SHP77 (cell line): Measurements from ENCODE around the gene FMC1.
"Not testable (repeated sequence)": the region's sequence is repeated elsewhere in the genome, so short reads cannot be mapped to it uniquely, and the experiment has no call there.

Experiments used
- DNase-seq, 2 experiments: peaks; one replicate each; lab custom pipeline; 2025; lab: John Stamatoyannopoulos, UW

Gene FMC1

DNA sequence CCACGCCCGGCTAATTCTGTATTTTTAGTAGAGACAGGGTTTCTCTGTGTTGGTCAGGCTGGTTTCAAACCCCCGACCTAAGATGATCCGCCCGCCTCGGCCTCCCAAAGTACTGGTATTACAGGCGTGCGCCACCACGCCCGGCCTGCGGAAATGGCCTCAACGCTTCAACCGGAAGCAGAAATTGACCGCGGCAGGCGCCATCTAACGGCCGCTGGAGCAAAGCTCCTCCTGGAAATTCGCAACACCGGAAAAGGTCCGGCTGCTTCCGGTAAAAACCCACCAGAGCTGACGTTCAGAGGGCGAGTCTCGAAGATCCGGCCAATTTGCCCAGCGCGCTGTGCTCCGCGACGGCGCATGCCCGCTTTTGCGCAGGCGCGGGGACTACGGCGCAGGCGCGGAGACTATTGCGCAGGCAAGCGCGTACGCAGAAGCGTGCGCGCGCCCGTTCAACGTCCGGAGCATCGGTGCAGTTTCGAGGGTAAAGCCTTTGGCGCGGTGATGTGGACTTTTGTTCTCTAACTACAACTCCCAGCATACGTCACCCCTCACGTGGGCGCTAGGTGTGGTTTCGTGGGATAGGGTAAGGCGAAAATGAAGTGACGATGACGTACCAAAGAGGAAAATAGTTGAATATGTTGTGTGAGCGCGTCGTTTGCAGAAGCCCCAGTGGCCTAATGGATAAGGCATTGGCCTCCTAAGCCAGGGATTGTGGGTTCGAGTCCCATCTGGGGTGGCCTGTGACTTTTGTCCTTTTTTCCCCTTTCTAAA, 915 bp upstream of the FMC1 start:
- DNase-seq: peak; percentile 99 to 100

DNA sequence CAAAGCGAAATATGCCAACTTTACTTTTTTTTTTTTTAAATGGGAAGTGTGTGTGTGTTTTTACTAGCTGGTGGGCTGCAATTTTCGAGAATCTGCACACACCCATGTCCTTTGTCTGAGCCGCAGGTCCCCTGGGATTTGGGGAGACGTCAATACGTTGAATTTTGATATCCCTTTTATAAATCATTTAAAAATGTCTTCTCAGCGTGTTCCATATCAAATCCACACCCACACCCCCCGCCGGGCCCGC, 404 bp upstream of the FMC1 start:
- no peak for DNase-seq

DNA sequence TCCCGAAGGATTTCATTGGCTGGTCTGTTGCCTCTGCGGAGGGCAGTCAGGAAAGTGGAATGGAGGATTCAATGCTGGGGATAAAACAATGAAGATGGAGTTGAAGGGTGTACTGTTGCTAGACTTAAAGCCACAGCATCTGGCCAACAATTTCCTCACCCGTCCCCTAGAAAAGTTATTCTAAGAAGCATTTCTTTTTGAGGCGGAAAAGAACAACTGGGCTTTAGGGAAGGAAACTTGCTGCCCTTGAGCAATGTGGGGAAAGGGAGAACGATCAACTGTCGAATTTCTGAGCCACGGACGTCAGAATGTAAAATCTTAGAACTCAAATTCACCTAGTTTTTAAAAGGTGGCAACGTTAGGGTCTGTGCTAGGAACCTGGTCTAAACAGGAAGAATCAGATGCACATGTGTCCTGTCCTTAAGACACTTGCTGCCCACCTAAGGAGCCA, 664 bp downstream of the FMC1 start:
- DNase-seq: no peak

DNA sequence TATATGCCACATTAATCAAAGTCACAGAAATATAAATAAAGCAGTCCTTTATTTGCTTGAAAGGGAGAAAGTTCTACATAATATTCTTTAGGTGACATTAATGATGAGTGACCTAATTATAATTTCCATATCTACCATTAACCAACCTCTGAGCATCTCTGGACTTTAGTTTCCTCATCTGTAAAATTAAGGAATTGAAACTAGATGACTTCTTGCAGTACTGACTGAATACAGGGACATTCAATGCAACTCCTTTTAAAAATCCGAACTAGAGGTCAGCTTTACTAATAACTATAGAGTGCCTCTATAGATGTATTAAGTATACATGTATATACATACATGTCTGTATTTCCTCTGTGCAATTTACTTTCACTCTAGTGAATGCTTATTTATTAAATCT, 3.9 kb downstream of the FMC1 start:
- no peak for DNase-seq

DNA sequence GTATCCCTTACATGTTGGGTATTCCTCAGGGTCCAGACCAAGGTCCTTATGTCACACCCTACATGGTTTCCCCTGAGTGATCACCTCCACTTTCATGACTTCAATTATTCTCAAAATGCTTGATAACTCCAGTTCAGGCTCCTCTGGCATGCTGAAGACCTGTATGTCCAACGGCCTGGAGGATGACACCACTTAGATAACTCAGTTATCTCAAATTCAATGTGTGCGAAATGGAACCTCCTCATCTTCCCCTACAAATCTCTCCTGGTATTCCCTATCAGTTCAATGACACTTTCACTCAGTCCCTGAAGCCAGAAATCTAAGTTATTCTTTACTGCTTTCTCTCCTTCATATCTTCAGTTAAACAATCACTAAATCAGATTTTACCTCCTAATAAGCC, 9.9 kb downstream of the FMC1 start:
- DNase-seq: no peak

DNA sequence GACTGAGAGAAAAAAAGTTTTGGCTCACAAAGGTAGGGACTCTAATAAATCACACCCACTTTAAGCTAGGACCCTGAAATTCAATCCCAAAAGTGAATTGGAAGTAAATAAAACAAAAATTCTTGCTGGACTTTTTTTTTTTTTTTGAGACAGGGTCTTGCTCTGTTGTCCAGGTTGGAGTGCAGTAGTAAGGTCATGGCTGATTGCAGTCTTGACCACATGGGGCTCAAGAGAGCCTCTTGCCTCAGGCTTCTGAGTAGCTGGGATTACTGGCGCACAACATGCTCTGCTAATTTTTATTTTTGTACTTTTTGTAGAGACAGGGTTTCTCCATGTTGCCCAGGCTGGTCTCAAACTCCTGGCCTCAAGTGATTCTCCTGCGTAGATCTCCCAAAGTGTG, 13.6 kb downstream of the FMC1 start:
- DNase-seq: no peak

DNA sequence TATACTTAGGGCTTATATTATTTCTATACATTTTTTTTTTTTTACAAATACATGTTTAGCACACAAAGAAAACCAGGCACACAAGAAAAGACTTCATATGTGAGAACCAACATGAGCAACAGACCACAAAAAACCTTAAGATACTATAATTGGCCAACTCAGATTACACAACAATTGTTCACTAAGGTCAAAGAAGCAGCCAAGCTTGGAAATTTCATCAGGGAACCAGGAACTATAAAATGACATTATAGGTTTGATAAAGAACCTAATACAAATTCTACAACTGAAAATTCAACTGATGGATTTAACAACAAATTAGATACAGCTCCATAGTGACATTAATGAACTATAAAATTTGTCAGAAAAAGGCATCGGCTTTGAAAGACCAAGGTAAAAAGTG, 14.2 kb downstream of the FMC1 start:
- DNase-seq: no peak

DNA sequence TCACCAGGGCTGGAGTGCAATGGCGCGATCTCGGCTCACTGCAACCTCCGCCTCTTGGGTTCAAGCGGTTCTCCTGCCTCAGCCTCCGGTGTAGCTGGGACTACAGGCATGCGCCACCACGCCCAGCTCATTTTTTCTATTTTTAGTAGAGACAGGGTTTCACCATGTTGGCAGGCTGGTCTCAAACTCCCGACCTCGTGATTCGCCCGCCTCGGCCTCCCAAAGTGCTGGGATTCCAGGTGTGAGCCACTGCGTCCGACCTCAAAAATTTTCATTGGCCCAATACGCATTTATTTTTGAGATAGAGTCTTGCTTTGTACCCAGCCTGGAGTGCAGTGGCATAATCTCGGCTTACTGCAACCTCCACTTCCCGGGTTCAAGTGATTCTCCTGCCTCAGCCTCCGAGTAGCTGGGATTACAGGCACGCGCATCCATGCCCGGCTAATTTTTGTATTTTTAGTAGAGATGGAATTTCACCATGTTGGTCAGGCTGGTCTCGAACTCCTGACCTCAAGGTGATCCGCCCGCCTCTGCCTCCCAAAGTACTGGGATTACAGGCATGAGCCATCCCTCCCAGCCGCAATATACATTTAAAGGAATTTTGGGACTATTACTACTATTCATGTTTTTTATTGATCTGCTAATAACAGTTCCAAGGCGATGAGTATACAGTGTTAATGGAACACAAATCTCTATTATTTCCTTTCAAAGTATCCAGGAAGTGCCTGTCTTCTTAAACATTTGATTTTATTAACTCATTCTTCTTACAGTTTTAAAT, 16.8 kb downstream of the FMC1 start:
- DNase-seq: not testable (repeated sequence)

DNA sequence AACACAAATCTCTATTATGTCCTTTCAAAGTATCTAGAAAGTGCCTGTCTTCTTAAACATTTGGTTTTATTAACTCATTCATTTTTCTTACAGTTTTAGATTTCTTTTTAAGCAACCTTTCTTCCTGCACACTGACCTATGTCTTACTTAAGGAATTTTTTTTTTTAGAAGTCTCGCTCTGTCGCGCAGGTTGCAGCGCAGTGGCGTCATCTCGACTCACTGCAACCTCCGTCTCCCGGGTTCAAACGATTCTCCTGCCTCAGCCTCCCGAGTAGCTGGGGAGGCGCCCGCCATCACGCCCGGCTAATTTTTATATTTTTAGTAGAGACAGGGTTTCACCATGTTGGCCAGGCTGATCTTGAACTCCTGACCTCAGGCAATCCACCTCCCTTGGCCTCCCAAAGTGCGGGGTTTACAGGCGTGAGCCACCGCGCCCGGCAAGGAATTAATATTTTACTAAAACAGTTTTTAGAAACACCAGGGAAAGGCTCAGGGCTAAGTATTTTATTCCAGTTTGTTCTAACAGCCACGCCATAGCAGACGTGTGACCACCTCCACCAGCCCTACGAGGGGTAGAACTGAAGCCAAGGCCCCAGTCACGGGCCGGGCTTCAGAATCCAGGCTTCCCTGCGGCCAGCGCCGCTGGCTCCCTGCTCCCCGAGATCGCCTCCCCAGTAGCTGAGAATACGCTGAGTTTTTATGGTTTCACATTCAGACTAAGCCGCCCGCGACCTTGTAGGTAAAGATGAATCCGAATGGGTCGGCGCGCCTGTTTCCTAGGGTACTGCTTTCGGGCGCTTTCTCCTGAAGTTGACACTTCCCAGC, 17.6 kb downstream of the FMC1 start:
- peak in 1 of 2 experiments; percentile 15 for DNase-seq

DNA sequence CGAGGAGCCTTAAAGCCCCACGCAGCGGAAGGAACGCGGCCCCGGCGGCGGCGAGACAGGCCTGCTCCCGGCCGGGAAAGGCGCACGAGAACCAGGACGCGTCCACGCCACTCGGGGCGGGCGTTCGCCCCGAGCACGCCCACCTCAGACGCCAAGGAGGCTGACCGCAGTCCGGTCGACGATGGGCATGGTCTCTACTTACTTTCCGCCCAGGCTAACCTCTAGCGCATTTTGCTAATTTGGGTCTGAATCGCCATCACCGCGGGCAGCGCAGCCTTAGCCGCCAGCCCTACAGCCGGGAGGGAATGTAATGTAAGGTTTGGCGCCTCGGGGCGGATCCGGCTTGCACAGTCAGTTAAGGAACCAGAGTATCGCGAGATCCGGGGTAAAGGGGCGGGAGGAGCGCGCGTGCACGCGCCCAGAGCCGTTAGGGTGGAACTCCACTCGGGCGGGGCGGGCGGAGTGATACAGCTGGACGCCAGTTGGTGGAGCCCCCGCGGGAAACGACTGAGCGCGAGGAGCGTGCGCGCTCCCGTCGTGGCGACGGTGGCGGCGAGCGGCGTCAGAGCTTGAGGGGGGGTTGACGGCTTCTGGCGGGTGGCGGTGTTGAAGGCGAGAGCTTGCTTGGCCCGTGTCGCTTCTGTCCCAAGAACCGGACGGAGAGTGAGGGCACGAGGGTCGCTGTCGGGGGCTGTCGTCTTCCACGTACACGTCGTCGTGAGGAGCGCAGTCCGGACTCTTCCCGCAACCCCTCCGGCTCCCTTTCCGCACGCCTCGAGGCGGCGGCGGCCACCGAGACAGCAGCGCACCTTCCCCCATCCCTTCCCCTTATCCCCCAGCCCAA, 18.5 kb downstream of the FMC1 start, which contains the start of gene LUC7L2:
Gene LUC7L2 (plus strand): TSS at position 529 of the 844 bp plus-strand sequence. CDS start 368 bp downstream, outside the sequence.
- DNase-seq: peak; percentile 92 to 94

DNA sequence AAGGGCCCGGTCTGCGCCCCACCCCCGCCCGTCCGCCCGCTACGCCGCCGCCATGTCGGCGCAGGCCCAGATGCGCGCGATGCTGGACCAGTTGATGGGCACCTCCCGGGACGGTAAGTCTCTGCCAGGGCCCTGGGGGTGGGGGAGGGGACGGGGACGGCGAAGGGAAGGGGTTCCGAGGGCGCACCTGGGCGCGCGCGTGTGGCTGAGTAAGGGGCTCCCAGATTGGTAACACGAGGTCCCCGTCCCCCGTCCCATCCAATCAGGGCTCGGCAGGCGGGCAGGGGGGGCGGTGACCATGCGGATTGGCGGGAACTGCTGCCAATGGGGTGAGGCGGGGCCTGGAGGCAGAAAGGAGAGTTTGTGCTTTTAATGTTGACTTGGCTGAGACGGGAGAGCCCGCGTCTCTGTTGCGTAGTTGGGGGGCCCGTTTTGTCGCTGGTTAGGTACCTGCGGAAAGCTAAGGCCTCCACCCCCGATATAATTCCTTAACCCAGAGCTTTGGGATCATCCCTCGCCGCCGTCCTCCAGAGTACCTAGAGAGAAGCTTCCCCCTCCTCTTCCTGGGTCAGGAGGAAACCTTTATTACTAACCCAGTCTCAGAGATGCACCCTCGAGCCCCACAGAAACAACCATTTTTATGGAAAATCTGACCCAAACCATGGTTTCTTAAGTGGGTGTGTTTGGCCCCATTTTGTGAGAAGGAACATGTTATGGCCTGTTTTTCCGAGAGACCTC, 19.2 kb downstream of the FMC1 start:
- peak; percentile 92 to 94 for DNase-seq

DNA sequence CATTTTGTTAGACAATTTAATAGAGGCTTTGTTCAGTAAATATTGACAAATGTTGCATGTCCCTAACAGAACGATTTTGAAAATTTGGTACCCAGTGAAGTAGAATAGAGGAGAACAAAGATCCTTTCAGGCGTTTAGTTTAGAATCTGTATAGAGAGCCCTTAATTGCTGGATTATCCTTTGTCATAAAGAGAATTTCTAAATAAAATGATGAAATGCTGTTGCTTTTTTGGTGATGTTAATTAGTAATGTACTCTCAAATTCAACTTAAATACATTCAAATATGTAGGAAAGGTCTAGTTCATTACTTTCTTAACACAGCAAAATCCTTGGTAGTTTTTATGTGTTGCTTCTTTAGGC, 19.8 kb downstream of the FMC1 start:
- no peak for DNase-seq

DNA sequence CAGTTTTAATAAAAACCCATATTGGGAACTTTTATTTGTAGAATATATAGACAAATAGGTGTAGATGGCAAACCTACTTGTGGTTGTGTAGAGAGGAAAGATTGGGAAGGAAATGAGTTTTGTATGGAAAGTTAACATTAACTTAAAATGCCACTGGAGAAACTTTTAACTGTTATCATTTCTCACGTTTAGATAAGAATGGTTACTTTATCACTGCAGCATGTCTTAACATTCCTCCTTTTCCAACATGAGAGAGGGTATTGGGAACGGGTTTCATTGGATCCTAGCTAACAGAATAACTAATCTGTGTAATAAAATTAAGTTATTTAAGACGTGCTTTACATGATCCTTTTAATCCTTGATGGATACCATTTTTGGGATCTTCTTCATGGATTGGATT, 20.4 kb downstream of the FMC1 start:
- DNase-seq: no peak

DNA sequence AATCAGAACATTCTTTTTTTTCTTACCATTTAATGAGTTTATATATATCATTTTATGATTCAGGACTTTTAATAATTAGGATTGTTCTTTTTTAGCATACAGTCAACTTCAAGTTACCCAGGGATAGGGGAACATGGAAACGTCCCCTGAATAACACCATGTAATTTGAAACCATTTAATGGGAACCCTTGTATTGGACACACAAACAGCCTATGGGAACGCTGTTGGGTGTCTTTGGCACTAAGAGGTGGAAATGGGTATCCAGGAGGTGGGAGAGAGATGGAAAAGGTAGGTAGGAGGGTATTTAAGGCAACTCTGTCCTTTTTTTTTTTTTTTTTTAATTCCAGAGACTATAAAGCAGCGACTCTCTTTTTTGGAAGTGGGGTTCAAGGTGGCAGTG, 21.2 kb downstream of the FMC1 start:
- DNase-seq: no peak

DNA sequence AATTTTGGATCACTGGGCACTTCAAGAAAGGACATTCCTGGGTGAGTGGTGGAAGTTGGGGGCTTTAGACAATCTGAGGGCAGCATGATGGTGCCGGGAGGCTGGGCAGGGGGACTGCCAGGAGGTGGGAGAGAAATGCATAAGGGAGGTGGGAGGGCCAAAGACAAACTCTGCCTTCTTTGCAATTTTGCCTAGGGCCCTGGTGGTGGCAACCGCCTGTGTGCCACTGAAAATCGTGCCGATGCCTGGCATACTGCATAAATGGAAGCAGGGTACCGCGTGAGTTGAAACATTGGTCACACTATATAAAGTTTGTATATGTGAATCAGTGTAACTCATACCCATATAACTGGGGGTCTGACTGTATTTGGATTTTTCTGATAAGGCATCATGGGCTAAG, 21.8 kb downstream of the FMC1 start:
- no peak for DNase-seq

DNA sequence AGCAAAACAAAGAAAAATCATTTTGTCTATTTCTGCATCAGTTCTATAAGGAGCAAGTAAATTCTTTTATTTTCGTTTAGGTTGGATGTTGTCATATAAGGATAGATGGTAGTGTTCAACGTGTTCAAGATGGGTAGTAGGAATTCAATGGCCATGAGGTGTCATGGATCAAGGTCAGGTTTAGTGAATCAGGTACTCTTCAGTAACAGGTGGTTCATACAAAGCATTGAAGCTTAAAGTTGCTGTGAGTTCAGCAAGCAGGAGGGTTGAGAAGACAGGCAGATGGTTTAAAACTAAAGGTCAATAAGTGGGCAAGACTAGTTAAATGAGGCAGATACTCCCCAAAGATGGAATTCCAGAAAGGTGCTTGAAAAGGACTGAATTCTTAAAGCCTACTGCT, 24.2 kb downstream of the FMC1 start:
- DNase-seq: no peak

DNA sequence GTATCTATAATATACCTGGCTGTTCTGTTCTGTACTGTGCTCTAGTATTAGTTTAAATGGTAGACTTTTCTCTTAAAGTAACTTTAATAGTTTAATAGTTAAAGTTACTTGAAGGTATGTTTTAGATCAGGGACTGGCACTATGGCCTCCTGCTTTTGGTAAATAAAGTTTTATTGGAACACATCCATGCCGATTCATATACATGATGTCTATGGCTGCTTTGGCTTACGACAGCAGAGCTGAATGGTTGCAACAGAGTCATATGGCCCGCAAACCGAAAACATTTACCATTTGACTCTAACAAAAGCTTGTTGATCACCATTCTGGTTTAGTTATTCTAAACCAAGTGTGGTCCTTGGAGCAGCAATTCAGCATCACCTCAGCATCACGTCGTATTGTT, 25.3 kb downstream of the FMC1 start:
- DNase-seq: no peak

DNA sequence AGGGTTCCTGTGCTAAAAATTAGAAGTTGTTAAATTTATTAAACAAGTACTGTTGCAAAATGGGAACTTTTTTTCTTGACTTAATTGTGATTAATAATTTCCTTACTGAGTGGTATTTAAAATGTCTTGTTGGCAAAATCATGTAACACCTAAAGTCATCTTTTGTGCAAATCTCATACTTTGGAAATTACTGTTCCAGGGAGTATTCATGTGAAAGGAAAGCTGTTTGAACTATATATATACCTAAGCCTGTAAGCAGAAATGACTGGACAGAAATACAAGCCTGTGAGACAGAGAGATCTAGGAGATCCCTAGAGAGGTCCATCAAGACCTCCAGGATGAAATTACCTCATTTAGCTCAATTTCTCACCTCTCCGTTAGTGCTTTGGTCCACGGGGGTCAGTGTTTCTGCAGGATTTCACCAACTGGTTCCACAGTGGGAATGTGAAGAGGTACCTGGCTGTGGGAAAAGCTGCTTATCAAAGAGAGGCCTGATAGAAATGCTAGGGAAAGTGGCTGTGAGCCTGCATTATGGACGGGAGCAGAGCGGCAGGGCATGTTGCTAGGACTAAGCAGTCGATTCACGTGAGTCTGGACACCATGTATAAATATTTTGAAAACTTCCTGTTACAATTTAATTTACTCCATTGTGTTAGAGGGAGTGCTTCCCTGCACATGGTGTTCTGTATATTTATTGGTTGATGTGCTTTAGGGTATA, 26.5 kb downstream of the FMC1 start:
- DNase-seq: no peak

DNA sequence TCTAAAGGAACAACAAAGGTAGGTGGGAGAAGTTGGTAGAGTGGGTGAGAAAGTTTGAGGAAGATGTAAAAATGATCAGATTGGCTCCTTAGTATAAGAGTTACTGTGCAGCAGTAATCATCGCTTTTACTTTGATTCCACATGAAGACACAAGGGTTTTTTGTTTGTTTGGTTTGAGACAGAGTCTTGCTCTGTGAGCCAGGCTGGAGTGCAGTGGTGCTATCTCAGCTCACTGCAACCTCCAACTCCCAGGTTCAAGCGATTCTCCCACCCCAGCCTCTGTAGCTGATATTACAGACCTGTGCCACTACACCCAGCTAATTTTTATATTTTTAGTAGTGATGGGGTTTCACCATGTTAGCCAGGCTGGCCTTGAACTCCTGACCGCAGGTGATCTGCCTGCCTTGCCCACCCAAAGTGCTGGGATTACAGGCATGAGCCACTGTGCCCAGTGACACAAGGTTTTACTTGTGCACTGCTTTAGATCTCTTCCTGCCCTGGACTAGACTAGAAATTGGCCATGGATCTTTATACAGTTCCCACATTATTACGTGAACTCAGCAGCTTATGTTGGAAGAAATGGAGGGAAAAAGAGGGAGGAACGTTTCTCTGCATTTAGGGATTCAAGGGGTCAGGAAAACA, 29.3 kb downstream of the FMC1 start:
- DNase-seq: no peak

DNA sequence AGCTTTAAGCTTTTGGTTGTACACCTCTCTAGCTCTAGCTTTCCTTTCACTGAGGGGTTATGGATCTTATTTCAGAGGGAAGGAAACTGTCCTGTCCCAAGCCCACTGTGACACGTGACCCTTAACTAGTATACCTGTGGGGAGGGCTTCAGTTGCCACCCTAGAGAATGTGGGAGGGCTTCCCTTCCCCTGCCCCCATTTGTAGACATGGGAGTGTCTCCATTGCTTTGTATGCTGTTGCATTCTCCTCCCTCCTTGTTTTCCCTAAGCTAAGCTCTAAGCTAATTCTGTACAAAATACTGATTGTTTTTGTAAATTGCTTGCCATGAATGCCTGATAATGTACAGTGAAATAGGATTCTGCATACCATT, 29.8 kb downstream of the FMC1 start:
- DNase-seq: no peak
